H1 (cell line): ENCODE data around the gene TMEM127. TPM values are rescaled to one million over a fixed set of nuclear protein-coding genes. Genes with fewer than 3 reads are reported as not detected.

Source experiments
- CTCF ChIA-PET: fragments of 300-600 bp; sonication (Branson Sonifier 250); formaldehyde crosslinking; loops from one replicate; lab custom pipeline; 2021; ENCODE audit not compliant: partially characterized antibody; lab: Charles Lee
- POLR2A ChIA-PET: fragments of 300-600 bp; sonication (Branson Sonifier 250); formaldehyde crosslinking; loops from one replicate; lab custom pipeline; 2021; ENCODE audit warnings: inconsistent platforms; ENCODE audit not compliant: partially characterized antibody; lab: Charles Lee
- DNase-seq, 2 experiments: peaks; one replicate each; pipeline versions ENCODE4 v3.0.0 to v3.0.0-alpha.2; 2010 to 2022; ENCODE audit warnings: low spot score in 2 of 2, low read depth in 1 of 2, mixed read lengths in 1 of 2
- FAIRE-seq: peaks from 2 replicates; lab custom pipeline; 2011; peaks lifted over from hg19 to GRCh38; lab: Jason Lieb, UNC
- H2AFZ ChIP-seq: 2 replicates; pipeline ENCODE4 v1.8.1; 2012; ENCODE audit warnings: low read length, inconsistent platforms
- H2AK5ac ChIP-seq: 2 replicates; pipeline ENCODE4 v1.6.1; 2013; ENCODE audit warnings: low read depth, low read length
- H2BK120ac ChIP-seq: replicated peaks from 2 replicates; pipeline ENCODE3; 2013; ENCODE audit warnings: low read depth, low read length, inconsistent platforms
- H2BK12ac ChIP-seq: 2 replicates; pipeline ENCODE4 v1.6.1; 2013; ENCODE audit warnings: low read depth, low read length
- H2BK15ac ChIP-seq: 2 replicates; pipeline ENCODE4 v1.6.1; 2013; ENCODE audit warnings: low read length
- H2BK20ac ChIP-seq: 2 replicates; pipeline ENCODE4 v1.6.1; 2013; ENCODE audit warnings: low read length
- H2BK5ac ChIP-seq: 2 replicates; pipeline ENCODE4 v1.6.1; 2013; ENCODE audit warnings: low read depth, low read length
- H3K14ac ChIP-seq: 2 replicates; pipeline ENCODE4 v1.6.1; 2013; ENCODE audit warnings: inconsistent platforms; ENCODE audit not compliant: insufficient read length
- H3K18ac ChIP-seq: 2 replicates; pipeline ENCODE4 v1.6.1; 2013; ENCODE audit warnings: low read length; ENCODE audit errors: extremely low read depth
- H3K23ac ChIP-seq: 2 replicates; pipeline ENCODE4 v1.6.1; 2013; ENCODE audit warnings: inconsistent platforms; ENCODE audit not compliant: insufficient read length
- H3K23me2 ChIP-seq: 2 replicates; pipeline ENCODE4 v1.6.1; 2013; ENCODE audit warnings: low read depth, low read length
- H3K27ac ChIP-seq: 2 replicates; pipeline ENCODE4 v1.6.1; 2011; ENCODE audit warnings: low read depth, low read length, inconsistent platforms
- H3K27me3 ChIP-seq, 4 experiments: replicated peaks in 1 of 4; 1 replicate in 1 of 4; 2 replicates in 3 of 4; pipeline versions ENCODE4 v1.6.1 to v1.8.1; 2011 to 2013; ENCODE audit warnings: low read length in 3 of 4, mild to moderate bottlenecking in 3 of 4, inconsistent platforms in 2 of 4, mixed read lengths in 2 of 4, moderate library complexity in 1 of 4; ENCODE audit not compliant: control insufficient read depth in 3 of 4, insufficient read depth in 3 of 4; ENCODE audit errors: extremely low read depth in 1 of 4
- H3K36me3 ChIP-seq, 4 experiments: 2 replicates each; pipeline versions ENCODE4 v1.6.1 to v1.8.1; 2011 to 2013; ENCODE audit warnings: mild to moderate bottlenecking in 4 of 4, low read length in 3 of 4, moderate library complexity in 2 of 4, control low read depth in 1 of 4, inconsistent platforms in 1 of 4; ENCODE audit not compliant: insufficient read depth in 4 of 4, control insufficient read depth in 2 of 4
- H3K4ac ChIP-seq: replicated peaks from 2 replicates; pipeline ENCODE3; 2013; ENCODE audit warnings: low read length, low read depth, mixed read lengths, inconsistent platforms; ENCODE audit not compliant: insufficient read length
- H3K4me1 ChIP-seq, 4 experiments: replicated peaks in 1 of 4; 1 replicate in 1 of 4; 2 replicates in 3 of 4; pipeline versions ENCODE4 v1.6.1 to v1.8.1; 2011 to 2013; ENCODE audit warnings: low read length in 3 of 4, inconsistent platforms in 2 of 4, mixed read lengths in 1 of 4; ENCODE audit not compliant: insufficient read depth in 4 of 4, control insufficient read depth in 3 of 4
- H3K4me2 ChIP-seq, 2 experiments: 2 replicates each; pipeline versions ENCODE4 v1.6.1 to v1.8.1; 2011 to 2013; ENCODE audit warnings: low read depth in 2 of 2, low read length in 2 of 2, control low read depth in 1 of 2, inconsistent platforms in 1 of 2, mild to moderate bottlenecking in 1 of 2; ENCODE audit not compliant: insufficient read depth in 1 of 2
- H3K4me3 ChIP-seq, 4 experiments: fragments of 200-600, 300-600 bp in 1 of 4; sonication (generic), shearing (Covaris generic), sonication (Bioruptor Twin) in 1 of 4; 2 replicates each; pipeline versions ENCODE4 v1.5.1 to v1.8.1; 2011 to 2016; ENCODE audit warnings: low read length in 4 of 4, low read depth in 3 of 4, control low read depth in 2 of 4, inconsistent platforms in 2 of 4, mild to moderate bottlenecking in 2 of 4, mixed read lengths in 1 of 4, moderate library complexity in 1 of 4; ENCODE audit not compliant: insufficient read depth in 2 of 4; ENCODE audit errors: extremely low read depth in 1 of 4
- H3K56ac ChIP-seq: replicated peaks from 2 replicates; pipeline ENCODE3; 2013; ENCODE audit warnings: low read depth, mild to moderate bottlenecking, mixed read lengths, low read length, inconsistent platforms; ENCODE audit not compliant: insufficient read length
- H3K79me1 ChIP-seq: 2 replicates; pipeline ENCODE4 v1.6.1; 2013; ENCODE audit warnings: low read depth, low read length, control low read depth
- H3K79me2 ChIP-seq, 2 experiments: 2 replicates each; pipeline versions ENCODE4 v1.6.1 to v1.8.1; 2012 to 2013; ENCODE audit warnings: low read length in 2 of 2, mild to moderate bottlenecking in 2 of 2, inconsistent platforms in 1 of 2; ENCODE audit not compliant: insufficient read depth in 2 of 2, control insufficient read depth in 1 of 2
- H3K9ac ChIP-seq, 4 experiments: replicated peaks in 1 of 4; 1 replicate in 1 of 4; 2 replicates in 3 of 4; pipeline versions ENCODE4 v1.6.1 to v1.8.1; 2011 to 2013; ENCODE audit warnings: low read depth in 3 of 4, low read length in 3 of 4, control low read depth in 2 of 4, mild to moderate bottlenecking in 2 of 4, moderate library complexity in 2 of 4, inconsistent platforms in 1 of 4; ENCODE audit errors: extremely low read depth in 1 of 4
- H3K9me3 ChIP-seq, 2 experiments: 2 replicates each; pipeline versions ENCODE4 v1.6.1 to v1.8.1; 2012 to 2013; ENCODE audit warnings: mild to moderate bottlenecking in 2 of 2, moderate library complexity in 2 of 2, control low read depth in 1 of 2, inconsistent platforms in 1 of 2, low read depth in 1 of 2, low read length in 1 of 2, mixed read lengths in 1 of 2; ENCODE audit not compliant: insufficient read depth in 2 of 2
- H4K20me1 ChIP-seq, 2 experiments: replicated peaks in 1 of 2; 2 replicates each; pipeline versions ENCODE3 to v1.8.1; 2011 to 2013; ENCODE audit warnings: inconsistent platforms in 2 of 2, low read length in 2 of 2, mild to moderate bottlenecking in 1 of 2; ENCODE audit not compliant: insufficient read depth in 2 of 2, control insufficient read depth in 1 of 2
- H4K5ac ChIP-seq: 2 replicates; pipeline ENCODE4 v1.6.1; 2013; ENCODE audit warnings: low read length, low read depth, mixed read lengths, inconsistent platforms; ENCODE audit not compliant: insufficient read length
- H4K8ac ChIP-seq: 2 replicates; pipeline ENCODE4 v1.8.0; 2013; ENCODE audit warnings: mild to moderate bottlenecking, moderate library complexity, low read length, inconsistent platforms; ENCODE audit not compliant: insufficient read depth; ENCODE audit errors: extremely low read depth
- H4K91ac ChIP-seq: replicated peaks from 2 replicates; pipeline ENCODE3; 2013; ENCODE audit warnings: low read length, mixed read lengths, inconsistent platforms; ENCODE audit not compliant: insufficient read length
- ASH2L ChIP-seq: fragments of 200-600, 300-600 bp; sonication (generic); IDR thresholded peaks from one replicate; pipeline ENCODE4 v1.7.1; 2017; ENCODE audit warnings: low read length
- WGBS, 2 experiments: shearing (Covaris generic) in 1 of 2; methylation state at CpG; one replicate each; pipeline versions ENCODE4 v1.1.6 to v1.1.7; 2013 to 2015; ENCODE audit warnings: low lambda C conversion rate in 2 of 2, mixed read lengths in 2 of 2, inconsistent platforms in 1 of 2, low coverage in 1 of 2, missing lambda C conversion rate in 1 of 2; ENCODE audit not compliant: insufficient replicate concordance in 2 of 2, insufficient coverage in 1 of 2, insufficient read length in 1 of 2; ENCODE audit errors: extremely low coverage in 1 of 2, missing lambda C conversion rate in 1 of 2; 5-methylcytosine and 5-hydroxymethylcytosine counted together
- polyA plus RNA-seq, 7 experiments: library from polyadenylated mRNA; depleted of rRNA in 3 of 7; stranded (reverse) in 5 of 7; unstranded in 2 of 7; fragments of >200 nt in 5 of 7; fragments of 200-250 nt in 2 of 7; gene quantifications; 1 replicate in 5 of 7; 2 replicates in 1 of 7; 4 replicates in 1 of 7; pipeline versions ENCODE4 v1.2.1 to v1.2.3, GENCODE V29; 2011 to 2013; ENCODE audit warnings: missing spikeins in 2 of 7, mixed read lengths in 2 of 7
- total RNA-seq: library from RNA; stranded (reverse); fragmentation: NEBNext Ultra II Directional; extraction: Animal tissue kit (Norgen Biotek cat#: 25700); gene quantifications from 2 replicates; pipeline ENCODE4 v1.2.1, GENCODE V29; 2021

TMEM127 gene
- total and polyA plus RNA-seq, 2 of the 8 experiments (the other 6 are each of a cell fraction or from before 2014, with no cell fraction given), result 25.0 to 41.0 TPM

DNA sequence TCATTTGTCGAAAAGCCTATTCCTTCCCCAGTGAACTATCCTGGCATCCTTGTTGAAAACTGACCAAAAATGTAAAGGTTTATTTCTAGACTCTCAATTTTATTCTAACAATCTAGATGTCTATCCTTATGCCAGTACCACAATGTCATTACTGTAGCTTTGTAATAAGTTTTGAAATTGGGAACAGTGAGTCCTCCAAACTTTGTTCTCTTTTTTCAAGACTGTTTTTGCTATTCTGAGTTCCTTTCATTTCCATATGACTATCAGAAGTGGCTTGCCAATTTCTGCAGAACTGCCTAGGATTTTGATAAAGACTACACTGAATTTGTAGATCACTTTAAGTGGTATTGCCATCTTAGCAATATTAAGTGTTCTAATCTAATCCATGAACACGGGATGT lies 66.9 kb downstream of the TMEM127 start:
- no peaks in the 10 kb centered on the region for H3K9me3 ChIP-seq
- no peak overlapping the region for H3K56ac ChIP-seq
- H3K18ac ChIP-seq, result no peak overlapping the region
- no peak overlapping the region for H4K5ac ChIP-seq
- H2BK120ac ChIP-seq, result no peak overlapping the region
- FAIRE-seq (no peak), DNase-seq (no peak)
- peaks cover 35 to 78% of the 10 kb centered on the region in 2 experiments for H3K79me2 ChIP-seq
- no peak overlapping the region for H4K91ac ChIP-seq
- POLR2A ChIA-PET, result interaction anchor here (1.6 kb wide), 1 partner anchor 9 kb away, joined by 3 read pairs; no protein-coding TSS in a partner anchor
- 95% methylated on average over 2 of the region's 2 CpGs; no CpG with 5 or more reads in 1 of the 2 experiments for WGBS, 2 experiments
- H4K20me1 ChIP-seq, result peaks cover 27 to 33% of the 10 kb centered on the region in 2 experiments
- no peak overlapping the region for H2BK5ac ChIP-seq
- no peak overlapping the region for H2BK15ac ChIP-seq
- no peak overlapping the region for H2AK5ac ChIP-seq
- H3K36me3 ChIP-seq, result peaks cover 0 to 14% (median 11%) of the 10 kb centered on the region in 4 experiments; a peak in 7 of 8 replicates
- no peak overlapping the region for H4K8ac ChIP-seq
- H3K4me1 ChIP-seq, result peaks cover 0 to 6% (median 2%) of the 10 kb centered on the region in 4 experiments; a peak in 2 of 7 replicates
- no peak overlapping the region for H3K4ac ChIP-seq
- TF ChIP-seq ASH2L, result no peak
- CTCF ChIA-PET, result interaction anchor here (1.3 kb wide), 1 partner anchor 187 kb away, joined by 3 read pairs; no protein-coding TSS in a partner anchor
- H3K23ac ChIP-seq, result no peak overlapping the region
- H2AFZ ChIP-seq, result no peak overlapping the region
- H3K4me2 ChIP-seq, result no peak overlapping the region
- H3K23me2 ChIP-seq, result no peaks in the 10 kb centered on the region
- H3K9ac ChIP-seq, result no peak overlapping the region
- H2BK12ac ChIP-seq, result no peak overlapping the region
- no peak overlapping the region for H3K27ac ChIP-seq
- H3K79me1 ChIP-seq, result peaks cover 3% of the 10 kb centered on the region
- no peak overlapping the region for H2BK20ac ChIP-seq
- no peaks in the 10 kb centered on the region for H3K27me3 ChIP-seq
- H3K14ac ChIP-seq, result no peak overlapping the region
- no peak overlapping the region for H3K4me3 ChIP-seq

Other genes starting within 250 kb of the TMEM127 start
- gene GPAT2, start 231.1 kb downstream of the TMEM127 start, total RNA-seq, result 0.63 and 1.0 TPM in 2 replicates
- 0.26 and 0.69 TPM in 2 replicates for gene GPAT2, start 231.1 kb downstream of the TMEM127 start, polyA plus RNA-seq (2011; rRNA removed)
- 6.5 and 6.6 TPM in 2 replicates for gene ADRA2B, start 149.4 kb downstream of the TMEM127 start, total RNA-seq
- gene ADRA2B, start 149.4 kb downstream of the TMEM127 start, polyA plus RNA-seq (2011; rRNA removed), result 5.8 and 8.3 TPM in 2 replicates
- gene ASTL, start 127.5 kb downstream of the TMEM127 start, total RNA-seq, result 0.60 and 0.75 TPM in 2 replicates
- 1.4 and 2.2 TPM in 2 replicates for gene ASTL, start 127.5 kb downstream of the TMEM127 start, polyA plus RNA-seq (2011; rRNA removed)
- gene DUSP2, start 120.6 kb downstream of the TMEM127 start, total RNA-seq, result 8.7 and 10.1 TPM in 2 replicates
- 10.4 and 11.7 TPM in 2 replicates for gene DUSP2, start 120.6 kb downstream of the TMEM127 start, polyA plus RNA-seq (2011; rRNA removed)
- gene STARD7, start 57.2 kb downstream of the TMEM127 start, total RNA-seq, result 200 and 207 TPM in 2 replicates
- 60.3 and 89.1 TPM in 2 replicates for gene STARD7, start 57.2 kb downstream of the TMEM127 start, polyA plus RNA-seq (2011; rRNA removed)
- 63.7 and 69.9 TPM in 2 replicates for gene CIAO1, start 228 bp upstream of the TMEM127 start, total RNA-seq
- gene CIAO1, start 228 bp upstream of the TMEM127 start, polyA plus RNA-seq (2011; rRNA removed), result 99.2 and 113 TPM in 2 replicates
- 190 and 199 TPM in 2 replicates for gene SNRNP200, start 39.5 kb upstream of the TMEM127 start, total RNA-seq
- 289 and 302 TPM in 2 replicates for gene SNRNP200, start 39.5 kb upstream of the TMEM127 start, polyA plus RNA-seq (2011; rRNA removed)
- 16.1 and 17.1 TPM in 2 replicates for gene ITPRIPL1, start 59.3 kb upstream of the TMEM127 start, total RNA-seq
- 10.6 and 11.7 TPM in 2 replicates for gene ITPRIPL1, start 59.3 kb upstream of the TMEM127 start, polyA plus RNA-seq (2011; rRNA removed)
- gene NCAPH, start 69.8 kb upstream of the TMEM127 start, total RNA-seq, result 55.7 and 63.1 TPM in 2 replicates
- 43.8 and 46.6 TPM in 2 replicates for gene NCAPH, start 69.8 kb upstream of the TMEM127 start, polyA plus RNA-seq (2011; rRNA removed)
- not detected in 2 replicates for gene NEURL3, start 239.4 kb upstream of the TMEM127 start, total RNA-seq
- 0.03 TPM in 1 of 2 replicates, not detected in the other for gene NEURL3, start 239.4 kb upstream of the TMEM127 start, polyA plus RNA-seq (2011; rRNA removed)